Psoas muscle (tissue), 8 donors: Measurements from ENCODE around the gene CNKSR1. TPM values are rescaled to one million over a fixed set of nuclear protein-coding genes. Genes with fewer than 3 reads are reported as not detected.

Source experiments
- ATAC-seq, 4 donors: fragments of 200-7000 bp; cut with Tn5 transposase; one replicate each; pipeline ENCODE4 v1.9.1; 2020; ENCODE audit warnings: moderate library complexity in 3 of 4, mild to moderate bottlenecking in 2 of 4
- DNase-seq, 2 donors: peaks; one replicate each; pipeline ENCODE4 v3.0.0-alpha.2; 2020
- H3K27ac ChIP-seq: fragments of 200-600 bp; one replicate; pipeline ENCODE4 v1.8.0; 2022
- H3K27me3 ChIP-seq, 3 donors: fragments of 200-600 bp in 1 of 3; one replicate each; pipeline versions ENCODE4 v1.6.1 to v1.8.0; 2013 to 2022; ENCODE audit warnings: low read length in 2 of 3, mild to moderate bottlenecking in 2 of 3, moderate library complexity in 1 of 3; ENCODE audit not compliant: insufficient read depth in 3 of 3
- H3K36me3 ChIP-seq, 2 donors: fragments of 200-600 bp in 1 of 2; one replicate each; pipeline versions ENCODE4 v1.6.1 to v1.8.0; 2013 to 2022; ENCODE audit warnings: low read depth in 1 of 2, mild to moderate bottlenecking in 1 of 2, moderate library complexity in 1 of 2; ENCODE audit not compliant: insufficient read depth in 1 of 2
- H3K4me1 ChIP-seq: fragments of 200-600 bp; one replicate; pipeline ENCODE4 v1.8.0; 2022
- H3K4me3 ChIP-seq: fragments of 200-600 bp; one replicate; pipeline ENCODE4 v1.8.0; 2022; ENCODE audit warnings: mild to moderate bottlenecking
- H3K9me3 ChIP-seq: fragments of 200-600 bp; one replicate; pipeline ENCODE4 v1.8.0; 2022
- WGBS, 3 donors: extraction: QIAGEN DNeasy Blood & Tissue Kit; methylation state at CpG; one replicate each; pipeline versions ENCODE4 v1.1.6 to v1.1.7; 2013; 5-methylcytosine and 5-hydroxymethylcytosine counted together
- intact Hi-C, 2 donors: fragments of 100-400 bp; cut with DNase I; formaldehyde crosslinking; loops; one replicate each; pipeline versions ENCODE4 v1.11.0 to v1.14.2; 2022
- polyA plus RNA-seq, 3 donors: library from polyadenylated mRNA; stranded (reverse); fragments of 200-250 nt; gene quantifications; one replicate each; pipeline ENCODE4 v1.2.3, GENCODE V29; 2013
- total RNA-seq, 4 donors: library from RNA; stranded (reverse); fragmentation: NEBNext Ultra II Directional in 2 of 4; extraction: Animal tissue kit (Norgen Biotek cat#: 25700) in 2 of 4; gene quantifications; one replicate each; pipeline versions ENCODE4 v1.2.1 to v1.2.4, GENCODE V29; 2021 to 2023
- TF ChIP-seq, protein P1 (sequence below): fragments of 200-600 bp; IDR thresholded peaks from one replicate; pipeline ENCODE4 v1.8.0; 2022; ENCODE audit warnings: antibody characterized with exemption
- donor health status: healthy with polysubstance abuse.
- donor health status: DM: no; HTN: no; CAD: no; lungs with moderate emphysema.
- donor health status: Bipolar disorder and iron deficiency.
- donor health status: healthy.
- donor health status: DM: yes; HTN: yes; CAD: no.
- donor health status: DM: no; HTN: no; CAD: no.
- donor health status: DM: no; HTN: no; CAD: no.
- donor health status: DM: yes; HTN: yes; CAD: no.

CNKSR1 gene
- total and polyA plus RNA-seq, 7 donors = 11.0 to 90.4 (median 54.8) TPM

DNA sequence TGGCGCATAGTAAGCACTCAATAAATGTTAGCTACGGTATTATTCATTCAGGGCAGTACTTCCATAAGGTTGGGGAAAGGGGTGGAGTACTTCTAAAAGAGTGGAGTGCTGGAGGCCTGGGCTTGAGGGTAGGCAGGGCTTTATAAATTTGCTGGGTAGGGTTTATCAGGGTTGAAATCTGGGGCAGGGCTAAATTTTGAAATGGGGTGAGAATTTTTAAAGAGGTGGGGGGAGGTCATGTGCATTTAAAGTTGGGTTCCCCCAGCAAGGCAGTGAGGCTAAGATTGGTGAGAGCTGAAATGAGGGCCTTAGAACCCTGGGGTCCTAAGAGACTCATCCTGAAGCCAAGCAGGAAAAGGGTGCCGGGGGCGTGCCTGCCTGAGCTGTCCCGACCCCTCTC is 23.1 kb downstream of the CNKSR1 start:
- intact Hi-C loops = loop anchor here in 1 of 2 donors (2.0 kb wide), 1 partner anchor 58 kb away; no protein-coding TSS in a partner anchor
- Histone ChIP-seq H3K4me3 (no peak overlapping the region), H3K27ac (no peak overlapping the region), H3K9me3 (no peaks in the 10 kb centered on the region), H3K36me3 (no peaks in the 10 kb centered on the region), H3K4me1 (no peaks in the 10 kb centered on the region), H3K27me3 (no peaks in the 10 kb centered on the region)
- no peak for DNase-seq
- no peak for ATAC-seq
- 85 to 90% (median 87%) methylated on average over 5 of the region's 5 CpGs for WGBS, 3 donors
- TF ChIP-seq, protein P1, sequence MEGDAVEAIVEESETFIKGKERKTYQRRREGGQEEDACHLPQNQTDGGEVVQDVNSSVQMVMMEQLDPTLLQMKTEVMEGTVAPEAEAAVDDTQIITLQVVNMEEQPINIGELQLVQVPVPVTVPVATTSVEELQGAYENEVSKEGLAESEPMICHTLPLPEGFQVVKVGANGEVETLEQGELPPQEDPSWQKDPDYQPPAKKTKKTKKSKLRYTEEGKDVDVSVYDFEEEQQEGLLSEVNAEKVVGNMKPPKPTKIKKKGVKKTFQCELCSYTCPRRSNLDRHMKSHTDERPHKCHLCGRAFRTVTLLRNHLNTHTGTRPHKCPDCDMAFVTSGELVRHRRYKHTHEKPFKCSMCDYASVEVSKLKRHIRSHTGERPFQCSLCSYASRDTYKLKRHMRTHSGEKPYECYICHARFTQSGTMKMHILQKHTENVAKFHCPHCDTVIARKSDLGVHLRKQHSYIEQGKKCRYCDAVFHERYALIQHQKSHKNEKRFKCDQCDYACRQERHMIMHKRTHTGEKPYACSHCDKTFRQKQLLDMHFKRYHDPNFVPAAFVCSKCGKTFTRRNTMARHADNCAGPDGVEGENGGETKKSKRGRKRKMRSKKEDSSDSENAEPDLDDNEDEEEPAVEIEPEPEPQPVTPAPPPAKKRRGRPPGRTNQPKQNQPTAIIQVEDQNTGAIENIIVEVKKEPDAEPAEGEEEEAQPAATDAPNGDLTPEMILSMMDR = no peak

DNA sequence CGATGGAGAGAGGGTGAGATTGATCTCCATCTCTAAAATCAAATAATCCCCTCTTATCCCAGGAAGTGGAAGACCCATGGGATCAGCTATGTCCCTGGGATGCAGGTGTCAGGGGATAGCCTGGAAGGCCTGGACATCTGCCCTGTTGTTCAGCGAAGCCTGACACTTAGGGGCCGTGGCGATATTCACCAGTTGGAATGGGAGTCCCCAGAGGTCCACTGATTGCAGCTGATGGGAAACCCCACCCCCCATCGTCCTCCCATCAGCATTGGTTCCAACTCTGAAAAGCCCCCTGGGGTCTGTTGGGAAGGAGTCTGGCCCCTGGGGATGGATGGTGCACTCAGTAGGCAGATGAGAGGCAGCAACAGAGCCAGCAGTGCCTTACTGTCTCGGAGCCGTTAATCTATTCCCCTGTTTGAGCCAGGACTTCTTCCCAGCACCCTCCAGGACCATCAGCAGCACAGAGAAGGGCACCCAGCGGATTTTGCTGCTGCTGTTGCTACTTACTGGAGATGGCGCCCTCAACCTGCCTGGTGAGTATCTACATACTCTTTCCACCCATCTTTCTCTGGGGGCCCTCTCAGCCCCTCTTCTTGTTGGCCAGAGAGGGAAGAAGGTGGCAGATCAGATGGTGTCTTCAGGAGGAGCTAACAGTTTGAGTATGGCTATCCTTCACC is 26.5 kb downstream of the CNKSR1 start:
- DNase-seq = no peak
- 61 to 64% (median 62%) methylated on average over 9 of the region's 9 CpGs for WGBS, 3 donors
- no peaks in the 10 kb centered on the region for H3K36me3 ChIP-seq

DNA sequence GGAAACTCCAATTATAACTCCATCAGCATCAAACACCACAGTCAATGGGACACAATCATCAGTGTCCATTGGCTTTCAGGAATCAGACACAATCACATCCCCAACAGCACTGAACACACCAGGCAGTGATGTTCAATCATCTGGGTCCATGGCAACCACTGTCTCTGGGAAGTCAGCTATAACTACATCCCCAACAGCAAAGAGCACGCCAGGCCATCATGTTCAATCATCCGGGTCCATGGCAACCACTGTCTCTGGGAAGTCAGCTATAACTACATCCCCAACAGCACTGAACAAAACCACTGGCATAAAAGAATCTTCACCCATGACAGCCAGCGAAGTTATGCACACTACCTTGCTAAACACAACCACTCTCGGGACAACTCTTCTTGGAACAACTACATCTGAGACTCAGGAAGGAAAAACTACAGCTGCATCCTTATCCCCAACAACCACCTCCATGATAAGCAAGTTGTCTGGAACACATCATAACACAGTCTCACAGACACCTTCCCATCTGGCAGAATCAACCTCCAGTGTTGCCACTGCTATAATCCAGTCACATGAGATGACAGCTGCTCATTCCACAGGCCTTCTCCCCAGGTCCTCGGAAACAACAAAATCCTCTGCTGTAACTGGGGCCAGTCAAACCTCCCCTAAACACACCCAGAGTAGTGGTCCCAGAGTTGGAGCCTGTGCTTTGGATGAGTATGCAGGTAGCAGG is 33.0 kb downstream of the CNKSR1 start:
- peak in 1 of 4 donors; percentile 78 for ATAC-seq
- no peak overlapping the region for H3K27ac ChIP-seq
- no peak overlapping the region for H3K4me3 ChIP-seq
- no peak for DNase-seq
- 71% methylated on average over 5 of the region's 5 CpGs for WGBS, 3 donors
- no peaks in the 10 kb centered on the region for H3K36me3 ChIP-seq
- intact Hi-C loops = no loop called here
- TF ChIP-seq, protein P1 = no peak
- H3K9me3 ChIP-seq = no peaks in the 10 kb centered on the region
- no peaks in the 10 kb centered on the region for H3K4me1 ChIP-seq
- H3K27me3 ChIP-seq = no peaks in the 10 kb centered on the region

More for the DNA sequence above, 26.5 kb downstream of the CNKSR1 start:
- no peak overlapping the region for H3K27ac ChIP-seq
- ATAC-seq = no peak
- intact Hi-C loops = no loop called here
- no peaks in the 10 kb centered on the region for H3K4me1 ChIP-seq
- no peak overlapping the region for H3K4me3 ChIP-seq
- TF ChIP-seq, protein P1 = no peak
- no peaks in the 10 kb centered on the region for H3K9me3 ChIP-seq
- no peaks in the 10 kb centered on the region for H3K27me3 ChIP-seq

DNA sequence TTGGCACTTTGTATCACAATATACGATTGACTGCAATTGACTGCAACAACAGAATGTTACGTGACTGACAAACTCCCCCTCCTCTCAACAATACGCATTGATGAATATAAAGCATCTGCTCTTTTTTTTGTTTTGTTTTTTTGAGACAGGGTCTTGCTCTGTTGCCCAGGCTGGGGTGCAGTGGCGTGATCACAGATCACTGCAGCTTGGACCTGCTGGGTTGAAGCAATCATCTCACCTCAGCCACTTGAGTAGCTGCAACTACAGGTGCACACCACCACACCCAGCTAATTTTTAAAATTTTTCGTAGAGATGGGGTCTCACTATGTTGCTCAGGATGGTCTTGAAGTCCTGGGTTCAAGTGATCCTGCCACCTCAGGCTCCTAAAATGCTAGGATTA is 35.4 kb downstream of the CNKSR1 start:
- TF ChIP-seq, protein P1 = no peak
- H3K36me3 ChIP-seq = no peaks in the 10 kb centered on the region
- H3K27me3 ChIP-seq = no peaks in the 10 kb centered on the region
- DNase-seq (no peak), ATAC-seq (no peak)
- no peak overlapping the region for H3K4me3 ChIP-seq
- H3K27ac ChIP-seq = no peak overlapping the region
- no peaks in the 10 kb centered on the region for H3K4me1 ChIP-seq
- WGBS, 3 donors = 87 to 93% (median 88%) methylated on average over 5 of the region's 5 CpGs
- no peaks in the 10 kb centered on the region for H3K9me3 ChIP-seq
- intact Hi-C loops = no loop called here
